GM12878 (cell line): ENCODE results near the gene MYH7.

Experiments
- BRCA1 ChIP-seq: IDR thresholded peaks from 2 replicates; pipeline ENCODE4 v1.6.1; 2011; ENCODE audit warnings: low read depth, low read length, improper control_type of control experiment
- CHD2 ChIP-seq: IDR thresholded peaks from 2 replicates; pipeline ENCODE4 v1.6.1; 2011; ENCODE audit warnings: low read depth, low read length, improper control_type of control experiment, borderline replicate concordance
- EZH2 ChIP-seq: IDR thresholded peaks from 2 replicates; pipeline ENCODE4 v1.6.1; 2012; ENCODE audit warnings: low read depth, mild to moderate bottlenecking, control low read depth, inconsistent platforms, low read length, borderline replicate concordance; ENCODE audit not compliant: control insufficient read depth
- GABPA ChIP-seq: IDR thresholded peaks from 2 replicates; pipeline ENCODE4 v1.6.1; 2014; ENCODE audit warnings: antibody characterized with exemption, low read depth, mild to moderate bottlenecking, inconsistent platforms
- MAX ChIP-seq: IDR thresholded peaks from 2 replicates; pipeline ENCODE4 v1.6.1; 2012; ENCODE audit warnings: low read depth, low read length, improper control_type of control experiment
- NR2F1 ChIP-seq: fragments of 450-650 bp; conservative IDR thresholded peaks from 2 replicates; pipeline ENCODE4 v1.6.1; 2017; ENCODE audit warnings: mild to moderate bottlenecking
- POLR2A ChIP-seq: IDR thresholded peaks from 2 replicates; pipeline ENCODE4 v1.6.1; 2011; ENCODE audit warnings: low read depth, mild to moderate bottlenecking, low read length
- SMAD5 ChIP-seq: IDR thresholded peaks from 2 replicates; pipeline ENCODE4 v1.6.1; 2016; ENCODE audit warnings: antibody characterized with exemption, low read depth
- SP1 ChIP-seq: IDR thresholded peaks from one replicate; pipeline ENCODE4 v1.6.1; 2011; ENCODE audit warnings: low read depth, low read length
- ZBTB33 ChIP-seq: fragments of 450-650 bp; IDR thresholded peaks from 2 replicates; pipeline ENCODE4 v1.6.1; 2017; ENCODE audit warnings: mild to moderate bottlenecking
- ZNF592 ChIP-seq: fragments of 450-650 bp; IDR thresholded peaks from 2 replicates; pipeline ENCODE4 v1.6.1; 2017; ENCODE audit warnings: mild to moderate bottlenecking, moderate library complexity
- TF ChIP-seq, protein P1 (sequence below): IDR thresholded peaks from 2 replicates; pipeline ENCODE4 v1.6.1; 2012; ENCODE audit warnings: low read length, inconsistent platforms
- TF ChIP-seq, protein P2 (sequence below), 3 experiments: IDR thresholded peaks in 2 of 3; conservative IDR thresholded peaks in 1 of 3; 2 replicates each; pipeline ENCODE4 v1.5.1; 2011; ENCODE audit warnings: low read depth in 3 of 3, low read length in 3 of 3, mild to moderate bottlenecking in 3 of 3, control low read depth in 2 of 3, moderate library complexity in 2 of 3, inconsistent platforms in 1 of 3, mixed read lengths in 1 of 3; ENCODE audit not compliant: control insufficient read depth in 2 of 3, insufficient read depth in 1 of 3; ENCODE audit errors: extremely low read depth in 1 of 3
- TF ChIP-seq, protein P3 (sequence below): fragments of 450-650 bp; IDR thresholded peaks from 2 replicates; pipeline ENCODE4 v1.6.1; 2016; ENCODE audit warnings: mild to moderate bottlenecking

DNA sequence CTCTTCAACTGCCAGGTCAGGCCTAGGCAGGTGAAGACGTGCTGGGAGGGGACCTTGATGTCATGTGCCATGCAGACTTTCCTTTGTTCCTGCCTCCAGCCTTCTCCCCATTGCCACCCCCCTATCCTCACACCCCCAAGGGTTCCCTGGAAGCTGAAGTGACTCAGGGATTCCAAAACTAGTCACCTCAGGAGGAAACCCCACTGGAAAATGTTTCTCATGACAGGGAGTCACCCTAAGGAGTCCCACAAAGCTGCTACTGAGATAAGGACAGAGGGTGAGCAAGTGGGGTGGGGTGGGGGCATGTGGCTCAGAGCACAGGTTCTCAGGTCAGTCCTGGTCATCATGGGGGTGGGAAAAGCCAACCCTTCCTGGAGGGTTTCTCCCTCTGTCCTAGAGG lies 65.2 kb downstream of the MYH7 start:
- no peak for TF ChIP-seq ZBTB33
- TF ChIP-seq GABPA = no peak
- TF ChIP-seq, protein P1, sequence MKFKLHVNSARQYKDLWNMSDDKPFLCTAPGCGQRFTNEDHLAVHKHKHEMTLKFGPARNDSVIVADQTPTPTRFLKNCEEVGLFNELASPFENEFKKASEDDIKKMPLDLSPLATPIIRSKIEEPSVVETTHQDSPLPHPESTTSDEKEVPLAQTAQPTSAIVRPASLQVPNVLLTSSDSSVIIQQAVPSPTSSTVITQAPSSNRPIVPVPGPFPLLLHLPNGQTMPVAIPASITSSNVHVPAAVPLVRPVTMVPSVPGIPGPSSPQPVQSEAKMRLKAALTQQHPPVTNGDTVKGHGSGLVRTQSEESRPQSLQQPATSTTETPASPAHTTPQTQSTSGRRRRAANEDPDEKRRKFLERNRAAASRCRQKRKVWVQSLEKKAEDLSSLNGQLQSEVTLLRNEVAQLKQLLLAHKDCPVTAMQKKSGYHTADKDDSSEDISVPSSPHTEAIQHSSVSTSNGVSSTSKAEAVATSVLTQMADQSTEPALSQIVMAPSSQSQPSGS = no peak
- TF ChIP-seq EZH2 = no peak
- no peak for TF ChIP-seq POLR2A
- TF ChIP-seq, protein P2, sequence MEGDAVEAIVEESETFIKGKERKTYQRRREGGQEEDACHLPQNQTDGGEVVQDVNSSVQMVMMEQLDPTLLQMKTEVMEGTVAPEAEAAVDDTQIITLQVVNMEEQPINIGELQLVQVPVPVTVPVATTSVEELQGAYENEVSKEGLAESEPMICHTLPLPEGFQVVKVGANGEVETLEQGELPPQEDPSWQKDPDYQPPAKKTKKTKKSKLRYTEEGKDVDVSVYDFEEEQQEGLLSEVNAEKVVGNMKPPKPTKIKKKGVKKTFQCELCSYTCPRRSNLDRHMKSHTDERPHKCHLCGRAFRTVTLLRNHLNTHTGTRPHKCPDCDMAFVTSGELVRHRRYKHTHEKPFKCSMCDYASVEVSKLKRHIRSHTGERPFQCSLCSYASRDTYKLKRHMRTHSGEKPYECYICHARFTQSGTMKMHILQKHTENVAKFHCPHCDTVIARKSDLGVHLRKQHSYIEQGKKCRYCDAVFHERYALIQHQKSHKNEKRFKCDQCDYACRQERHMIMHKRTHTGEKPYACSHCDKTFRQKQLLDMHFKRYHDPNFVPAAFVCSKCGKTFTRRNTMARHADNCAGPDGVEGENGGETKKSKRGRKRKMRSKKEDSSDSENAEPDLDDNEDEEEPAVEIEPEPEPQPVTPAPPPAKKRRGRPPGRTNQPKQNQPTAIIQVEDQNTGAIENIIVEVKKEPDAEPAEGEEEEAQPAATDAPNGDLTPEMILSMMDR (IDR thresholded peaks at IDR 0.05 in 2 of 3, conservative IDR thresholded peaks at IDR 0.05 in 1 of 3; ENCODE audit: control insufficient read depth in 2 of 3, extremely low read depth in 1 of 3, insufficient read depth in 1 of 3, low read depth in 3 of 3, low read length in 3 of 3) = no peak
- TF ChIP-seq ZNF592 = no peak
- no peak for TF ChIP-seq SP1
- no peak for TF ChIP-seq NR2F1
- TF ChIP-seq MAX = no peak
- TF ChIP-seq, protein P3, sequence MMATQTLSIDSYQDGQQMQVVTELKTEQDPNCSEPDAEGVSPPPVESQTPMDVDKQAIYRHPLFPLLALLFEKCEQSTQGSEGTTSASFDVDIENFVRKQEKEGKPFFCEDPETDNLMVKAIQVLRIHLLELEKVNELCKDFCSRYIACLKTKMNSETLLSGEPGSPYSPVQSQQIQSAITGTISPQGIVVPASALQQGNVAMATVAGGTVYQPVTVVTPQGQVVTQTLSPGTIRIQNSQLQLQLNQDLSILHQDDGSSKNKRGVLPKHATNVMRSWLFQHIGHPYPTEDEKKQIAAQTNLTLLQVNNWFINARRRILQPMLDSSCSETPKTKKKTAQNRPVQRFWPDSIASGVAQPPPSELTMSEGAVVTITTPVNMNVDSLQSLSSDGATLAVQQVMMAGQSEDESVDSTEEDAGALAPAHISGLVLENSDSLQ = no peak
- TF ChIP-seq BRCA1 = no peak
- TF ChIP-seq CHD2 = no peak
- no peak for TF ChIP-seq SMAD5
